ENCODE results near the gene HIGD1C. TPM values are rescaled to one million over a fixed set of nuclear protein-coding genes. Genes with fewer than 3 reads are reported as not detected.

Gene HIGD1C
- total RNA-seq, 2 donors from 2014 or later, result not detected

DNA sequence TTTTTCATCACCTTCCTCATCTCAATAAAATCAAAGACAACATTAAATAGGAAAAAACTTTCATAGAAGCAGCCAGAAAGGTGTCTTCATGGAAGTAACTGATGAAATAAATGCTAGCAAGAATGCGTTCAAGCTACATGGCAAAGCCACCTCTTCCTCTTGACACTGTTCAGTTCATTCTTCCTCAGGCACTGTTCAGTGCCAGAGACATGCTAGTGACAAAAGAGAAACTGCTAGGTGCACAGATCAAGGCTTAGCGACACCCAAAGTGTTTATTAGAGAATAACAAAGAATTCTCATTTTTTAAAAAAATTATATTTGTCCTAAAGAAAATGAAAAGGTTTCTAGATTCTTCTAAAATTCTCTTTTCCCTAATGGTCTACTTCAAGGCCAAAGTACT is 66.6 kb downstream of the HIGD1C start:
- Mint-ChIP-seq H3K4me3 (no peak overlapping the region), H3K27ac (no peak overlapping the region)

DNA sequence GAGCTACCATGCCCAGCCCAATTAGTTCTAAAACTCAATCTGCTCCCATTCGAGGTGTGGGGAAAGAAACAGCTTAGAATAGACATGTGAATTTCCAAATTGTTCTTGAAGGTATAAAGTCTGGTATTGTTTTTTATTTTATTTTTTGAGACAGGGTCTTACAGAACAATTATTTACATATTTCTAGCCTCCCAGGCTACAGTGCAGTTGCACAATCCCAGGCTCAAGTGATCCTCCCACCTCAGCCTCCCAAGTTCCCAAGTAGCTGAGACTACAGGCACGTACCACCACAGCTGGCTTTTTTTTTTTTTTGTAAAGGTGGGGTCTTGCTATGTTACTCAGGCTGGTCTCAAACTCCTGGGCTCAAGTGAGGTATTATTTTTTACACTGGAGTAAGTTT is 67.6 kb downstream of the HIGD1C start:
- Mint-ChIP-seq H3K9me3 (no peaks in the 10 kb centered on the region), H3K4me3 (no peak overlapping the region), H3K36me3 (ENCODE audit: insufficient read depth in 2 of 2) (no peaks in the 10 kb centered on the region), H3K4me1 (ENCODE audit: low read depth) (peaks cover 56% of the 10 kb centered on the region), H3K27me3 (ENCODE audit: low read depth) (no peaks in the 10 kb centered on the region), H3K27ac (no peak overlapping the region)
- no peak for DNase-seq
- no peak for ATAC-seq (replicated peaks in 1 of 2)

More for the DNA sequence above, 66.6 kb downstream of the HIGD1C start:
- no peaks in the 10 kb centered on the region for H3K36me3 Mint-ChIP-seq (ENCODE audit: insufficient read depth in 2 of 2)
- H3K9me3 Mint-ChIP-seq, result no peaks in the 10 kb centered on the region
- no peaks in the 10 kb centered on the region for H3K27me3 Mint-ChIP-seq (ENCODE audit: low read depth)
- ATAC-seq (replicated peaks in 1 of 2) (no peak), DNase-seq (no peak)
- peaks cover 47% of the 10 kb centered on the region for H3K4me1 Mint-ChIP-seq (ENCODE audit: low read depth)

Other genes starting within 250 kb of the HIGD1C start
- gene ATF1, start 188.4 kb upstream of the HIGD1C start, total RNA-seq, result 10 to 100 TPM; 66.6 to 82.3 TPM
- gene TMPRSS12, start 109.6 kb upstream of the HIGD1C start, total RNA-seq, result not detected
- 10 to 100 TPM; 44.8 to 54.5 TPM for gene SLC11A2, start 73.8 kb downstream of the HIGD1C start, total RNA-seq
- gene LETMD1, start 95.8 kb downstream of the HIGD1C start, total RNA-seq, result 100 to 1,000 TPM; 120 to 129 TPM
- gene CSRNP2, start 131.1 kb downstream of the HIGD1C start, total RNA-seq, result 10 to 100 TPM; 30.6 to 33.4 TPM
- 10 to 100 TPM; 36.9 to 49.2 TPM for gene TFCP2, start 220.6 kb downstream of the HIGD1C start, total RNA-seq